CD4-positive, alpha-beta T cell (primary cell): ENCODE measurements around the gene LRRC75B. TPM values are rescaled to one million over a fixed set of nuclear protein-coding genes. Genes with fewer than 3 reads are reported as not detected.

Experiments used
- ATAC-seq: fragments of 200-7000 bp; cut with Tn5 transposase; one replicate; pipeline ENCODE4 v1.10.0; 2022; ENCODE audit warnings: mild to moderate bottlenecking; ENCODE audit not compliant: poor library complexity
- CTCF ChIA-PET: fragments of 350-600 bp; sonication (Branson Sonifier 250); formaldehyde crosslinking; loops from one replicate; lab custom pipeline; 2021; ENCODE audit warnings: antibody characterized with exemption, inconsistent platforms; lab: Charles Lee
- POLR2A ChIA-PET: fragments of 350-600 bp; sonication (Branson Sonifier 250); formaldehyde crosslinking; loops from one replicate; lab custom pipeline; 2021; ENCODE audit warnings: antibody characterized with exemption, inconsistent platforms; lab: Charles Lee
- DNase-seq, 14 experiments: peaks; one replicate each; pipeline ENCODE4 v3.0.0-alpha.2; 2013 to 2020; ENCODE audit warnings: mixed read lengths in 2 of 14
- H3K27ac ChIP-seq, 2 donors: one replicate each; pipeline versions ENCODE4 v1.5.1 to v1.7.0; 2013; ENCODE audit warnings: low read length in 2 of 2, low read depth in 1 of 2, mild to moderate bottlenecking in 1 of 2
- H3K27me3 ChIP-seq, 2 experiments: 1 replicate in 1 of 2; 2 replicates in 1 of 2; pipeline versions ENCODE4 v1.6.1 to v1.7.0; 2013; ENCODE audit warnings: low read length in 2 of 2, control low read depth in 1 of 2, mild to moderate bottlenecking in 1 of 2, moderate library complexity in 1 of 2; ENCODE audit not compliant: insufficient read depth in 2 of 2, control insufficient read depth in 1 of 2
- H3K36me3 ChIP-seq: one replicate; pipeline ENCODE4 v1.6.1; 2013; ENCODE audit warnings: low read length, control low read depth; ENCODE audit not compliant: insufficient read depth
- H3K4me1 ChIP-seq: one replicate; pipeline ENCODE4 v1.6.1; 2013; ENCODE audit warnings: low read length, control low read depth; ENCODE audit not compliant: insufficient read depth
- H3K4me3 ChIP-seq: one replicate; pipeline ENCODE4 v1.5.1; 2013; ENCODE audit warnings: mild to moderate bottlenecking, low read length, moderate library complexity
- H3K9me3 ChIP-seq, 2 experiments: 1 replicate in 1 of 2; 2 replicates in 1 of 2; pipeline versions ENCODE4 v1.6.1 to v1.7.0; 2013; ENCODE audit warnings: low read length in 2 of 2, mild to moderate bottlenecking in 2 of 2, control low read depth in 1 of 2, moderate library complexity in 1 of 2; ENCODE audit not compliant: control insufficient read depth in 1 of 2, insufficient read depth in 1 of 2
- H3K27ac Mint-ChIP-seq: one replicate; pipeline ENCODE4 v1.8.0; 2020; ENCODE audit warnings: mixed read lengths
- H3K27me3 Mint-ChIP-seq: one replicate; pipeline ENCODE4 v1.8.0; 2021; ENCODE audit warnings: mixed read lengths
- H3K36me3 Mint-ChIP-seq: one replicate; pipeline ENCODE4 v1.8.0; 2021; ENCODE audit warnings: low read depth, mixed read lengths
- H3K4me1 Mint-ChIP-seq: one replicate; pipeline ENCODE4 v1.8.0; 2021; ENCODE audit warnings: low read depth, mixed read lengths
- H3K4me3 Mint-ChIP-seq: one replicate; pipeline ENCODE4 v1.8.0; 2020; ENCODE audit warnings: mild to moderate bottlenecking, mixed read lengths
- H3K9me3 Mint-ChIP-seq: one replicate; pipeline ENCODE4 v1.8.0; 2020; ENCODE audit warnings: mixed read lengths
- intact Hi-C, 2 experiments: fragments of 100-400 bp; cut with DNase I in 1 of 2; cut with micrococcal nuclease in 1 of 2; formaldehyde crosslinking; loops; one replicate each; pipeline versions ENCODE4 v1.15.1 to v1.9.0; 2023 to 2025; cut with DNase I, micrococcal nuclease
- total RNA-seq, 174 experiments: library from RNA in 2 of 174; stranded (reverse) in 2 of 174; gene quantifications; one replicate each; pipeline ENCODE4 v1.2.3 and lab custom pipeline; 2021 to 2026
- TF ChIP-seq, protein P1 (sequence below): fragments of 200-600 bp; IDR thresholded peaks from one replicate; pipeline ENCODE4 v1.8.0; 2022; ENCODE audit warnings: antibody characterized with exemption, mild to moderate bottlenecking

Gene LRRC75B
- total RNA-seq, 2 experiments from 2014 or later, result not detected

DNA sequence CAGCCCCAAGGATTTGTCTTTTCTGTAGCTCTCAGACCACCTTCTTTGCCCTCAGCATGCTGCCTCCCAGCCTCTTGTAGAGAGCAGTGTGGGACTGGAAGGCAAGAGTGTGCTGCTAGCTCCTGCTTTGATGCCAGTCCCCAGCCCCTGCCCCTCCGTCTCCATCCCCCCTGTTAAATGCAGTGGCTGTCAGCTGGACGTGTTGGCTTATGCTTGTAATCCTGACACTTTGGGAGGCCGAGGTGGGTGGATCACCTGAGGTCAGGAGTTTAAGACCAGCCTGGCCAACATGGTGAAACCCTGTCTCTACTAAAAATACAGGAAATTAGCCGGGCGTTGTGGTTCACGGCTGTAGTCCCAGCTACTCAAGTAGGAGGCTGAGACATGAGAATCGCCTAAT lies 21.6 kb downstream of the LRRC75B start:
- H3K27ac Mint-ChIP-seq, result no peak overlapping the region
- Histone ChIP-seq H3K4me1 (no peaks in the 10 kb centered on the region), H3K27ac (no peak overlapping the region), H3K27me3 (no peaks in the 10 kb centered on the region), H3K36me3 (peaks cover 70% of the 10 kb centered on the region), H3K4me3 (no peak overlapping the region), H3K9me3 (no peaks in the 10 kb centered on the region)
- intact Hi-C loops, result no loop called here
- TF ChIP-seq, protein P1, sequence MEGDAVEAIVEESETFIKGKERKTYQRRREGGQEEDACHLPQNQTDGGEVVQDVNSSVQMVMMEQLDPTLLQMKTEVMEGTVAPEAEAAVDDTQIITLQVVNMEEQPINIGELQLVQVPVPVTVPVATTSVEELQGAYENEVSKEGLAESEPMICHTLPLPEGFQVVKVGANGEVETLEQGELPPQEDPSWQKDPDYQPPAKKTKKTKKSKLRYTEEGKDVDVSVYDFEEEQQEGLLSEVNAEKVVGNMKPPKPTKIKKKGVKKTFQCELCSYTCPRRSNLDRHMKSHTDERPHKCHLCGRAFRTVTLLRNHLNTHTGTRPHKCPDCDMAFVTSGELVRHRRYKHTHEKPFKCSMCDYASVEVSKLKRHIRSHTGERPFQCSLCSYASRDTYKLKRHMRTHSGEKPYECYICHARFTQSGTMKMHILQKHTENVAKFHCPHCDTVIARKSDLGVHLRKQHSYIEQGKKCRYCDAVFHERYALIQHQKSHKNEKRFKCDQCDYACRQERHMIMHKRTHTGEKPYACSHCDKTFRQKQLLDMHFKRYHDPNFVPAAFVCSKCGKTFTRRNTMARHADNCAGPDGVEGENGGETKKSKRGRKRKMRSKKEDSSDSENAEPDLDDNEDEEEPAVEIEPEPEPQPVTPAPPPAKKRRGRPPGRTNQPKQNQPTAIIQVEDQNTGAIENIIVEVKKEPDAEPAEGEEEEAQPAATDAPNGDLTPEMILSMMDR, result no peak
- ATAC-seq (no peak), DNase-seq (no peak)
- no peak overlapping the region for H3K4me3 Mint-ChIP-seq
- POLR2A ChIA-PET, result no interaction called here
- H3K27me3 Mint-ChIP-seq, result no peaks in the 10 kb centered on the region
- H3K4me1 Mint-ChIP-seq, result peaks cover 9% of the 10 kb centered on the region
- peaks cover 80% of the 10 kb centered on the region for H3K36me3 Mint-ChIP-seq
- H3K9me3 Mint-ChIP-seq, result no peaks in the 10 kb centered on the region
- CTCF ChIA-PET, result no interaction called here

DNA sequence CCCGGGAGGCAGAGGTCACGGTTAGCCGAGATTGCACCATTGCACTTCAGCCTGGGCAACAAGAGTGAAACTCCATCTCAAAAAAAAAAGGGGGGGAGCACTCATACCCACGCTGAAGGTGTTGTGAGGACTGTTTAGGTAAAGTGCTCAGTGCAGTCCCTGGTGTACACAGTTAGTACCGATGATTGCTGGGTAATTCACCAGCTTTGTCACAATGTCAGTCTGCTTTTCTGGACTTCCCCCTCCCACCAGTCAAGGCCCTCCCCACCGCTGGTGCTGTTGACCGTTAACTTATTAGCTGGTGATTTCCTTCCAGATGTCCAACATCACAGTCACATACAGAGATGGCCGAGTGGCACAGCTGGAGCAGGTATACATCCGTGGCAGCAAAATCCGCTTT lies 25.2 kb downstream of the LRRC75B start:
- intact Hi-C loops, result no loop called here
- Histone ChIP-seq H3K4me3 (no peak overlapping the region), H3K9me3 (no peaks in the 10 kb centered on the region), H3K4me1 (peaks cover 22% of the 10 kb centered on the region), H3K27me3 (no peaks in the 10 kb centered on the region), H3K27ac (no peak overlapping the region), H3K36me3 (peaks cover 76% of the 10 kb centered on the region)
- H3K9me3 Mint-ChIP-seq, result no peaks in the 10 kb centered on the region
- peaks cover 88% of the 10 kb centered on the region for H3K36me3 Mint-ChIP-seq
- no peaks in the 10 kb centered on the region for H3K27me3 Mint-ChIP-seq
- ChIA-PET POLR2A (interaction anchor here (1.9 kb wide), 1 partner anchor 12 kb away, joined by 7 read pairs; the partner anchor contains the start of genes GUCD1 and SNRPD3), CTCF (no interaction called here)
- ATAC-seq (no peak), DNase-seq (no peak)
- no peak overlapping the region for H3K4me3 Mint-ChIP-seq
- no peak overlapping the region for H3K27ac Mint-ChIP-seq
- TF ChIP-seq, protein P1, result no peak
- peaks cover 37% of the 10 kb centered on the region for H3K4me1 Mint-ChIP-seq

DNA sequence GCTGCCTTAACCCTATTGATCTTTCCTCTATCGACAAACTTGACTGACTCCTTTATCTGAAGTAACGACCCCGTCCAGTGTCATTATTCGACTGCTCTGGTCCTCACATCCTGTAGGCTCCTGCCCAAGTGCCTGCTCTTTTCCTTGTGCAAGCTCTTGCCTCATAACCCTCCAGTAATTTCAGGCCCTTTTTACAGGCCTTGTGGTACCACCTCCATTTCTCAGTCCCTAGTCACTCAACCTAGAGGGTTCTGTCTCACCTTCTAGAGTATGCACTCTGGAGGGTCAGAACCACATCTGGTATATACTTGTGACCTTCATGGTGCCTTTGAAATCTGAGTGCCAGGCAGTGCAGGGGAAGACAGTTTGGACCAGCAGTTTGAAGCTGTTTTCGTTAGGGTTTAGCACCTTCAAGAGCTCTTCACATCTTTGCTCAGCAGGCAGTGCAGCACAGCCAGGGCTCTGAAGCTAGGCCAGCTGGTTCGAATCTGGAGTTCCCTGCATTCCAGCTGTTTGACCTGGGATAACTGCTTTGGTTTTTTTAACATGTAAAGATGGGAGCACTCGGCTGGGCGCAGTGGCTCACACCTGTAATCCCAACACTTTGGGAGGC lies 25.9 kb downstream of the LRRC75B start:
- H3K9me3 ChIP-seq, result no peaks in the 10 kb centered on the region
- H3K4me1 Mint-ChIP-seq, result peaks cover 39% of the 10 kb centered on the region
- POLR2A ChIA-PET, result interaction anchor here (1.9 kb wide), 1 partner anchor 12 kb away, joined by 7 read pairs; the partner anchor contains the start of genes GUCD1 and SNRPD3
- intact Hi-C loops, result no loop called here
- H3K36me3 Mint-ChIP-seq, result peaks cover 85% of the 10 kb centered on the region
- no peak overlapping the region for H3K4me3 ChIP-seq
- no peak overlapping the region for H3K27ac ChIP-seq
- H3K4me3 Mint-ChIP-seq, result no peak overlapping the region
- H3K4me1 ChIP-seq, result peaks cover 28% of the 10 kb centered on the region
- H3K27ac Mint-ChIP-seq, result peak overlapping the region; percentile 67
- H3K27me3 ChIP-seq, result no peaks in the 10 kb centered on the region
- CTCF ChIA-PET, result no interaction called here
- TF ChIP-seq, protein P1, result no peak
- DNase-seq (no peak), ATAC-seq (no peak)
- H3K9me3 Mint-ChIP-seq, result no peaks in the 10 kb centered on the region
- no peaks in the 10 kb centered on the region for H3K27me3 Mint-ChIP-seq
- peaks cover 73% of the 10 kb centered on the region for H3K36me3 ChIP-seq
